GM12878 (cell line): ENCODE results near the gene DCTN4. TPM values are rescaled to one million over a fixed set of nuclear protein-coding genes. Genes with fewer than 3 reads are reported as not detected.

Experiments
- ATAC-seq: fragments of 200-7000 bp; cut with Tn5 transposase; 3 replicates; pipeline ENCODE4 v1.9.1; 2020; ENCODE audit warnings: mild to moderate bottlenecking, moderate library complexity
- BruUV-seq: library from RNA; stranded (reverse); fragments of 400-500 nt; replicated peaks from 2 replicates; lab custom pipeline; 2021; lab: Mats Ljungman, UMichigan
- CTCF ChIA-PET: fragments of 300-600 bp; sonication (Branson Sonifier 250); formaldehyde crosslinking; extraction: SDS; loops from one replicate; lab custom pipeline; 2021; ENCODE audit warnings: inconsistent platforms; lab: Yijun Ruan, JAX
- POLR2A ChIA-PET: fragments of 350-600 bp; formaldehyde crosslinking; extraction: SDS; loops from one replicate; lab custom pipeline; 2021; ENCODE audit warnings: inconsistent platforms; lab: Charles Lee
- RAD21 ChIA-PET: fragments of 300-600 bp; sonication (Branson Sonifier 250); formaldehyde crosslinking; loops from one replicate; lab custom pipeline; 2023; ENCODE audit warnings: antibody characterized with exemption; ENCODE audit not compliant: unreplicated experiment; lab: Charles Lee
- SMC1A ChIA-PET: fragments of 300-600 bp; sonication (Branson Sonifier 250); formaldehyde crosslinking; loops from one replicate; lab custom pipeline; 2023; ENCODE audit not compliant: unreplicated experiment, uncharacterized antibody; lab: Charles Lee
- DNase-seq: peaks from one replicate; pipeline ENCODE4 v3.0.0-alpha.2; 2011; ENCODE audit warnings: low read depth, low spot score
- FAIRE-seq: peaks from 3 replicates; lab custom pipeline; 2011; peaks lifted over from hg19 to GRCh38; lab: Jason Lieb, UNC
- H2AFZ ChIP-seq: 2 replicates; pipeline ENCODE4 v1.6.0; 2011; ENCODE audit warnings: low read depth, low read length, control low read depth; ENCODE audit not compliant: control insufficient read depth
- H3K27ac ChIP-seq: 2 replicates; pipeline ENCODE4 v1.5.1; 2011; ENCODE audit warnings: control low read depth; ENCODE audit not compliant: control insufficient read depth, insufficient read depth
- H3K27me3 ChIP-seq, 2 experiments: replicated peaks in 1 of 2; 2 replicates each; pipeline versions ENCODE4 v1.6.0 to v1.6.1; 2011; ENCODE audit warnings: low read length in 1 of 2; ENCODE audit not compliant: control insufficient read depth in 2 of 2, insufficient read depth in 2 of 2
- H3K36me3 ChIP-seq, 2 experiments: 2 replicates each; pipeline ENCODE4 v1.5.1; 2011; ENCODE audit warnings: low read length in 1 of 2; ENCODE audit not compliant: control insufficient read depth in 2 of 2, insufficient read depth in 2 of 2
- H3K4me1 ChIP-seq: 2 replicates; pipeline ENCODE4 v1.6.1; 2011; ENCODE audit warnings: mild to moderate bottlenecking, low read length, moderate library complexity, mixed read lengths; ENCODE audit not compliant: control insufficient read depth, insufficient read depth
- H3K4me2 ChIP-seq: 2 replicates; pipeline ENCODE4 v1.6.0; 2011; ENCODE audit warnings: control low read depth; ENCODE audit not compliant: control insufficient read depth, insufficient read depth
- H3K4me3 ChIP-seq: fragments of 200-600 bp; sonication (generic); 2 replicates; pipeline ENCODE4 v1.5.1; 2016
- H3K79me2 ChIP-seq: 2 replicates; pipeline ENCODE4 v1.6.0; 2011; ENCODE audit warnings: low read length; ENCODE audit not compliant: control insufficient read depth, insufficient read depth
- H3K9ac ChIP-seq: 2 replicates; pipeline ENCODE4 v1.8.0; 2011; ENCODE audit warnings: low read length, control low read depth, mixed read lengths; ENCODE audit not compliant: control insufficient read depth, insufficient read depth
- H3K9me3 ChIP-seq: replicated peaks from 3 replicates; pipeline ENCODE4 v1.5.1; 2011; ENCODE audit warnings: mild to moderate bottlenecking, low read length; ENCODE audit not compliant: control insufficient read depth, insufficient read depth
- H4K20me1 ChIP-seq: 2 replicates; pipeline ENCODE4 v1.6.0; 2011; ENCODE audit not compliant: control insufficient read depth, insufficient read depth
- BACH1 ChIP-seq: fragments of 450-650 bp; IDR thresholded peaks from 2 replicates; pipeline ENCODE4 v1.6.1; 2017; ENCODE audit warnings: mild to moderate bottlenecking, borderline replicate concordance
- CHD1 ChIP-seq: IDR thresholded peaks from 2 replicates; pipeline ENCODE4 v1.6.1; 2012; ENCODE audit warnings: low read depth, low read length, improper control_type of control experiment
- EP300 ChIP-seq, 2 experiments: fragments of 150-350 bp in 1 of 2; IDR thresholded peaks; 2 replicates each; pipeline ENCODE4 v1.6.1; 2011 to 2012; ENCODE audit warnings: low read depth in 2 of 2, low read length in 2 of 2, borderline replicate concordance in 1 of 2, improper control_type of control experiment in 1 of 2, inconsistent platforms in 1 of 2; ENCODE audit not compliant: control insufficient read depth in 1 of 2
- MEF2A ChIP-seq: IDR thresholded peaks from 2 replicates; pipeline ENCODE4 v1.6.1; 2011; ENCODE audit warnings: low read depth, mild to moderate bottlenecking, low read length, moderate library complexity; ENCODE audit not compliant: insufficient read depth
- MEF2B ChIP-seq: fragments of 450-650 bp; IDR thresholded peaks from 2 replicates; pipeline ENCODE4 v1.6.1; 2018; ENCODE audit warnings: mild to moderate bottlenecking, moderate library complexity; ENCODE audit not compliant: partially characterized antibody, poor library complexity, severe bottlenecking
- NFIC ChIP-seq: IDR thresholded peaks from 2 replicates; pipeline ENCODE4 v1.6.1; 2012; ENCODE audit warnings: low read depth, mild to moderate bottlenecking, inconsistent platforms, low read length, moderate library complexity
- SMC3 ChIP-seq: IDR thresholded peaks from 2 replicates; pipeline ENCODE4 v1.6.1; 2011; ENCODE audit warnings: low read length, improper control_type of control experiment, borderline replicate concordance
- WGBS: methylation state at CpG from one replicate; pipeline ENCODE4 v1.1.6; 2016; ENCODE audit warnings: low lambda C conversion rate; ENCODE audit not compliant: insufficient replicate concordance, insufficient coverage; ENCODE audit errors: missing lambda C conversion rate; 5-methylcytosine and 5-hydroxymethylcytosine counted together
- in situ Hi-C: fragments of 300-500 bp; cut with MboI; formaldehyde crosslinking; loops from 9 replicates; pipeline ENCODE4 v1.14.3; 2018; ENCODE audit warnings: mixed read lengths
- intact Hi-C: fragments of 100-400 bp; cut with micrococcal nuclease; formaldehyde crosslinking; loops from one replicate; pipeline ENCODE4 v1.14.2; 2022; ENCODE audit not compliant: unreplicated experiment
- polyA plus RNA-seq, 11 experiments: library from polyadenylated mRNA; depleted of rRNA in 4 of 11; unstranded in 6 of 11; stranded (reverse) in 5 of 11; fragments of >200 nt; fragmentation: Nextera tagmentation in 4 of 11; fragmentation: Illumina TruSeq in 1 of 11; extraction: Ambion mirVana in 4 of 11; extraction: Trizol in 1 of 11; gene quantifications; 1 replicate in 1 of 11; 2 replicates in 10 of 11; pipeline versions ENCODE4 v1.2.1 to v1.2.3, GENCODE V29; 2011 to 2016; ENCODE audit warnings: inconsistent platforms in 2 of 11, missing spikeins in 2 of 11, low read depth in 1 of 11
- total RNA-seq, 4 experiments: library from RNA; depleted of rRNA in 3 of 4; stranded (reverse); fragments of >200 nt in 3 of 4; fragmentation: Illumina TruSeq in 1 of 4; extraction: Trizol in 1 of 4; gene quantifications; 2 replicates each; pipeline versions ENCODE4 v1.2.1 to v1.2.3, GENCODE V29; 2013 to 2021
- TF ChIP-seq, protein P1 (sequence below): fragments of 450-650 bp; IDR thresholded peaks from 2 replicates; pipeline ENCODE4 v1.6.1; 2017; ENCODE audit warnings: mild to moderate bottlenecking, moderate library complexity
- TF ChIP-seq, protein P2 (sequence below): fragments of 450-650 bp; IDR thresholded peaks from 2 replicates; pipeline ENCODE4 v1.6.1; 2018; ENCODE audit warnings: borderline replicate concordance, mild to moderate bottlenecking; ENCODE audit not compliant: partially characterized antibody
- TF ChIP-seq, protein P3 (sequence below): IDR thresholded peaks from 2 replicates; pipeline ENCODE4 v1.6.1; 2012; ENCODE audit warnings: low read depth, low read length, improper control_type of control experiment
- TF ChIP-seq, protein P4 (sequence below): IDR thresholded peaks from 2 replicates; pipeline ENCODE4 v1.6.1; 2011; ENCODE audit warnings: borderline replicate concordance, low read depth, mild to moderate bottlenecking, moderate library complexity, mixed read lengths, low read length; ENCODE audit not compliant: insufficient read depth; ENCODE audit errors: extremely low read length

Gene DCTN4
- total and polyA plus RNA-seq, 10 of the 15 experiments (the other 5 are each of a cell fraction or from before 2014, with no cell fraction given), result 7.6 to 27.8 (median 18.0) TPM

DNA sequence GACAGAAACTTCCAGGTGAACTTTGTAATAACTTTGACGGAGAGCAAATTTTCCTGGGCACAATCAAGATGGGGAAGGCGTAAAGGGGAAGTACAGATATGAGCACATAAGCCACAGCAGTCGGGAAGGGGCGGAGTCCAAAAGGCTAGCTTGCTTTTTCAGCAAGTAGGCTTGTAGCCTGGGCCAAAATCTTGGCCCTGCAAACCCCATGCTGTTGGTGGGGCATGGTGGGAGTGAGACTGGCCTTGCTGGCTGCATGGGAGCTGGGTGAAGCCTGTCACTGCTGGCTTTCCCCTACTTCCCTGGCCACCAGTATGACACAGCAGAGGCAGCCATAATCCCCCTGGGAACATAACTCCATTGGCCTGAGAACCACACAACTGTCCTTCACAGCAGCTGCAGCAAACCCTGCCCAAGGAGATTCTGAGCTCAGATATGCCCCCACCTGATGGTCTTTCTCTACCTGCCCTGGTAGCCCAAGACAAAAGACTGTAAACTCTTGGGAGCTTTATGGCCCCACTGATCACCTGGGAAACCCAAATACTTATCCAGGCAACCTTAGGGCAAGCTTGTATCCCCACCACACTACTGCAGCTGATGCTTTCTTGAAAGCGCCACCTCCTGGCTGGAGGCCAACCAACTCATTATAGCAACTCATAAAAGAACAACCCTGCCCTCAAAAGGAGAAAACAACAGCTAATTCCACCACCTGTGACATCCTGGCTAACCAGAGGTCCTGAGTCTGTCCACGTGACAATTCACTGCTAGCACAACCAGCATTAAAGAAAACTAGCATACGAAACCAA is 24.0 kb downstream of the DCTN4 start:
- ChIA-PET SMC1A (interaction anchor here (0.8 to 3.7 kb wide), 15 partner anchors 9 to 478 kb away, joined by 3 to 25 read pairs (median 4); partner anchors contain the start of genes DCTN4, IRGM, RBM22 and SMIM3), POLR2A (interaction anchor here (0.6 to 1.6 kb wide), 8 partner anchors 14 to 479 kb away, joined by 3 to 7 read pairs (median 3); partner anchors contain the start of genes DCTN4 and RBM22), CTCF (interaction anchor here (0.7 to 3.3 kb wide), 23 partner anchors 9 to 449 kb away, joined by 3 to 27 read pairs (median 4); partner anchors contain the start of genes DCTN4, IRGM and RBM22), RAD21 (interaction anchor here (1.0 to 1.6 kb wide), 9 partner anchors 13 to 276 kb away, joined by 3 to 8 read pairs (median 3); partner anchors contain the start of genes DCTN4 and IRGM)
- H3K9ac ChIP-seq, result 0 out of 2 replicates have a peak overlapping the region, but pooled peaks have one; percentile 21
- peak; percentile 84 for FAIRE-seq
- H3K27ac ChIP-seq, result peak overlapping the region; percentile 67
- no TSS peak for BruUV-seq
- H3K4me3 ChIP-seq, result no peak overlapping the region
- peak; percentile 96 for ATAC-seq
- peak overlapping the region; percentile 43 for H3K4me2 ChIP-seq
- H3K4me1 ChIP-seq, result peaks cover 14% of the 10 kb centered on the region
- peaks cover 27% of the 10 kb centered on the region for H3K79me2 ChIP-seq
- in situ Hi-C loops (no loop called here), intact Hi-C loops (loop anchor here (1.0 kb wide), 1 partner anchor 46 kb away; no protein-coding TSS in a partner anchor)
- 22% methylated on average over 7 of the region's 7 CpGs for WGBS
- peaks cover 6% of the 10 kb centered on the region for H3K9me3 ChIP-seq
- H4K20me1 ChIP-seq, result no peaks in the 10 kb centered on the region
- no peaks in the 10 kb centered on the region for H3K27me3 ChIP-seq
- DNase-seq, result peak; percentile 53
- peak overlapping the region; percentile 26 for H2AFZ ChIP-seq
- H3K36me3 ChIP-seq, result peaks cover 1 to 19% of the 10 kb centered on the region in 2 experiments
- TF ChIP-seq, protein P1, sequence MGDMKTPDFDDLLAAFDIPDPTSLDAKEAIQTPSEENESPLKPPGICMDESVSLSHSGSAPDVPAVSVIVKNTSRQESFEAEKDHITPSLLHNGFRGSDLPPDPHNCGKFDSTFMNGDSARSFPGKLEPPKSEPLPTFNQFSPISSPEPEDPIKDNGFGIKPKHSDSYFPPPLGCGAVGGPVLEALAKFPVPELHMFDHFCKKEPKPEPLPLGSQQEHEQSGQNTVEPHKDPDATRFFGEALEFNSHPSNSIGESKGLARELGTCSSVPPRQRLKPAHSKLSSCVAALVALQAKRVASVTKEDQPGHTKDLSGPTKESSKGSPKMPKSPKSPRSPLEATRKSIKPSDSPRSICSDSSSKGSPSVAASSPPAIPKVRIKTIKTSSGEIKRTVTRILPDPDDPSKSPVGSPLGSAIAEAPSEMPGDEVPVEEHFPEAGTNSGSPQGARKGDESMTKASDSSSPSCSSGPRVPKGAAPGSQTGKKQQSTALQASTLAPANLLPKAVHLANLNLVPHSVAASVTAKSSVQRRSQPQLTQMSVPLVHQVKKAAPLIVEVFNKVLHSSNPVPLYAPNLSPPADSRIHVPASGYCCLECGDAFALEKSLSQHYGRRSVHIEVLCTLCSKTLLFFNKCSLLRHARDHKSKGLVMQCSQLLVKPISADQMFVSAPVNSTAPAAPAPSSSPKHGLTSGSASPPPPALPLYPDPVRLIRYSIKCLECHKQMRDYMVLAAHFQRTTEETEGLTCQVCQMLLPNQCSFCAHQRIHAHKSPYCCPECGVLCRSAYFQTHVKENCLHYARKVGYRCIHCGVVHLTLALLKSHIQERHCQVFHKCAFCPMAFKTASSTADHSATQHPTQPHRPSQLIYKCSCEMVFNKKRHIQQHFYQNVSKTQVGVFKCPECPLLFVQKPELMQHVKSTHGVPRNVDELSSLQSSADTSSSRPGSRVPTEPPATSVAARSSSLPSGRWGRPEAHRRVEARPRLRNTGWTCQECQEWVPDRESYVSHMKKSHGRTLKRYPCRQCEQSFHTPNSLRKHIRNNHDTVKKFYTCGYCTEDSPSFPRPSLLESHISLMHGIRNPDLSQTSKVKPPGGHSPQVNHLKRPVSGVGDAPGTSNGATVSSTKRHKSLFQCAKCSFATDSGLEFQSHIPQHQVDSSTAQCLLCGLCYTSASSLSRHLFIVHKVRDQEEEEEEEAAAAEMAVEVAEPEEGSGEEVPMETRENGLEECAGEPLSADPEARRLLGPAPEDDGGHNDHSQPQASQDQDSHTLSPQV, result no peak
- no peak for TF ChIP-seq NFIC
- no peak for TF ChIP-seq CHD1
- TF ChIP-seq MEF2A, result no peak
- TF ChIP-seq BACH1, result 0 out of 2 replicates have a peak, but pooled peaks have one; percentile 30
- TF ChIP-seq MEF2B, result peak; percentile 93
- no peak for TF ChIP-seq SMC3
- TF ChIP-seq, protein P2, sequence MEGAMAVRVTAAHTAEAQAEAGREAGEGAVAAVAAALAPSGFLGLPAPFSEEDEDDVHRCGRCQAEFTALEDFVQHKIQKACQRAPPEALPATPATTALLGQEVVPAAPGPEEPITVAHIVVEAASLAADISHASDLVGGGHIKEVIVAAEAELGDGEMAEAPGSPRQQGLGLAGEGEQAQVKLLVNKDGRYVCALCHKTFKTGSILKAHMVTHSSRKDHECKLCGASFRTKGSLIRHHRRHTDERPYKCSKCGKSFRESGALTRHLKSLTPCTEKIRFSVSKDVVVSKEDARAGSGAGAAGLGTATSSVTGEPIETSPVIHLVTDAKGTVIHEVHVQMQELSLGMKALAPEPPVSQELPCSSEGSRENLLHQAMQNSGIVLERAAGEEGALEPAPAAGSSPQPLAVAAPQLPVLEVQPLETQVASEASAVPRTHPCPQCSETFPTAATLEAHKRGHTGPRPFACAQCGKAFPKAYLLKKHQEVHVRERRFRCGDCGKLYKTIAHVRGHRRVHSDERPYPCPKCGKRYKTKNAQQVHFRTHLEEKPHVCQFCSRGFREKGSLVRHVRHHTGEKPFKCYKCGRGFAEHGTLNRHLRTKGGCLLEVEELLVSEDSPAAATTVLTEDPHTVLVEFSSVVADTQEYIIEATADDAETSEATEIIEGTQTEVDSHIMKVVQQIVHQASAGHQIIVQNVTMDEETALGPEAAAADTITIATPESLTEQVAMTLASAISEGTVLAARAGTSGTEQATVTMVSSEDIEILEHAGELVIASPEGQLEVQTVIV, result no peak
- TF ChIP-seq, protein P3, sequence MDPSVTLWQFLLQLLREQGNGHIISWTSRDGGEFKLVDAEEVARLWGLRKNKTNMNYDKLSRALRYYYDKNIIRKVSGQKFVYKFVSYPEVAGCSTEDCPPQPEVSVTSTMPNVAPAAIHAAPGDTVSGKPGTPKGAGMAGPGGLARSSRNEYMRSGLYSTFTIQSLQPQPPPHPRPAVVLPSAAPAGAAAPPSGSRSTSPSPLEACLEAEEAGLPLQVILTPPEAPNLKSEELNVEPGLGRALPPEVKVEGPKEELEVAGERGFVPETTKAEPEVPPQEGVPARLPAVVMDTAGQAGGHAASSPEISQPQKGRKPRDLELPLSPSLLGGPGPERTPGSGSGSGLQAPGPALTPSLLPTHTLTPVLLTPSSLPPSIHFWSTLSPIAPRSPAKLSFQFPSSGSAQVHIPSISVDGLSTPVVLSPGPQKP, result no peak
- TF ChIP-seq, protein P4, sequence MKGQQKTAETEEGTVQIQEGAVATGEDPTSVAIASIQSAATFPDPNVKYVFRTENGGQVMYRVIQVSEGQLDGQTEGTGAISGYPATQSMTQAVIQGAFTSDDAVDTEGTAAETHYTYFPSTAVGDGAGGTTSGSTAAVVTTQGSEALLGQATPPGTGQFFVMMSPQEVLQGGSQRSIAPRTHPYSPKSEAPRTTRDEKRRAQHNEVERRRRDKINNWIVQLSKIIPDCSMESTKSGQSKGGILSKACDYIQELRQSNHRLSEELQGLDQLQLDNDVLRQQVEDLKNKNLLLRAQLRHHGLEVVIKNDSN, result peak; percentile 5
- TF ChIP-seq EP300 (IDR thresholded peaks at IDR 0.05; ENCODE audit: borderline replicate concordance in 1 of 2, control insufficient read depth in 1 of 2, low read depth in 2 of 2, low read length in 2 of 2), result no peak
